Measurements from ENCODE around the gene TAF11L11.
"Not testable (repeated sequence)": the region's sequence is repeated elsewhere in the genome, so short reads cannot be mapped to it uniquely, and the experiment has no call there.

TAF11L11 gene

DNA sequence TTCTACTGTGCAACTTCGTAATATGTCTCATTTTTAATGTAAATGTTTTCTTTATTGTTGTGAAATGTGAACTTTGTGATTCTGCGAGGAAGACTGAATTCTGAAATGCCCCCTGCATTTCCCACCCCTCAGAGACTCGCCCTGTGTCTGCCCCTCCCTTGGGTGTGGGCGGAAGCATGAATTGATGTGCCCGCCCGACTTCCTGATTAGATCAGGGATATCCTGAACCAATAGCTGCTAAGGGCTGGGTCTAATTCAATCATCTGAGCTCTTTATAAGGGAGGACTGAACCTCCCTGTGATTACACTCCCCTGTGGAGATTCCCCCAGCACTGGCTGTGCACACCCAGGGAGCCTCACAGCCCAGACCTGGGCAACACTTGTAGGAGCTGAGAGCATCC lies at the start of gene TAF11L11:
Gene TAF11L11 (plus strand): TSS at position 304 of the 400 bp plus-strand sequence.
- not testable (repeated sequence) for DNase-seq (ENCODE audit: low read depth); H3K4me3 ChIP-seq (replicated peaks; ENCODE audit: low read depth, low read length)

DNA sequence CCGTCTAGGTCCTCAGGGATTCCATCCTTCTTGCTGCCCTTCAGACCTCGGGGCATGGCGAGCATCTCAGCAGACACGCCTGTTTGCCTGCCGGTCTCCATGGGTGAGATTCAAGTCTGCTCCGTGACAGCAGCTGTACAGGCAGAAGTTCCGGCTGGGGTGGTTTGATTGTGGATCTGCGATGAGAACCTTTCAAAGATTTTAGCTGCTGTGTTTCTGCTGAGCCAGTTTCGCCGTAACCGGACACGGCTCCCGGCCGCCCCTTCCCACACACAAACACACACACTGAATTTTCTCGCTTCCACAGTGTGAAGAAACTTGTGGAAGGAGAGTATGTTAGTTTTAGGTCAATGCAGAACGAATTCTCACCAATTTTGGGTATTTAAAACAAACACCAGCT lies 18.3 kb upstream of the TAF11L11 start, which contains the start of gene TAF11L7:
Gene TAF11L7 (minus strand): TSS at position 101 of the 400 bp plus-strand sequence.
- not testable (repeated sequence) for H3K4me3 ChIP-seq (replicated peaks; ENCODE audit: low read depth, low read length); DNase-seq (ENCODE audit: low read depth)

DNA sequence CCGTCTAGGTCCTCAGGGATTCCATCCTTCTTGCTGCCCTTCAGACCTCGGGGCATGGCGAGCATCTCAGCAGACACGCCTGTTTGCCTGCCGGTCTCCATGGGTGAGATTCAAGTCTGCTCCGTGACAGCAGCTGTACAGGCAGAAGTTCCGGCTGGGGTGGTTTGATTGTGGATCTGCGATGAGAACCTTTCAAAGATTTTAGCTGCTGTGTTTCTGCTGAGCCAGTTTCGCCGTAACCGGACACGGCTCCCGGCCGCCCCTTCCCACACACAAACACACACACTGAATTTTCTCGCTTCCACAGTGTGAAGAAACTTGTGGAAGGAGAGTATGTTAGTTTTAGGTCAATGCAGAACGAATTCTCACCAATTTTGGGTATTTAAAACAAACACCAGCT lies 13.1 kb upstream of the TAF11L11 start, which contains the start of gene TAF11L8:
Gene TAF11L8 (minus strand): TSS at position 101 of the 400 bp plus-strand sequence.
- not testable (repeated sequence) for DNase-seq (ENCODE audit: low read depth); H3K4me3 ChIP-seq (replicated peaks; ENCODE audit: low read depth, low read length)

DNA sequence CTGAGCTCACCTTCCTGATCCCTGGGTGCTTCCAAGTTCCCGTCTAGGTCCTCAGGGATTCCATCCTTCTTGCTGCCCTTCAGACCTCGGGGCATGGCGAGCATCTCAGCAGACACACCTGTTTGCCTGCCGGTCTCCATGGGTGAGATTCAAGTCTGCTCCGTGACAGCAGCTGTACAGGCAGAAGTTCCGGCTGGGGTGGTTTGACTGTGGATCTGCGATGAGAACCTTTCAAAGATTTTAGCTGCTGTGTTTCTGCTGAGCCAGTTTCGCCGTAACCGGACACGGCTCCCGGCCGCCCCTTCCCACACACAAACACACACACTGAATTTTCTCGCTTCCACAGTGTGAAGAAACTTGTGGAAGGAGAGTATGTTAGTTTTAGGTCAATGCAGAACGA lies 9.7 kb upstream of the TAF11L11 start, which contains the start of gene TAF11L9:
Gene TAF11L9 (minus strand): TSS at position 140 of the 400 bp plus-strand sequence.
- not testable (repeated sequence) for DNase-seq (ENCODE audit: low read depth)

DNA sequence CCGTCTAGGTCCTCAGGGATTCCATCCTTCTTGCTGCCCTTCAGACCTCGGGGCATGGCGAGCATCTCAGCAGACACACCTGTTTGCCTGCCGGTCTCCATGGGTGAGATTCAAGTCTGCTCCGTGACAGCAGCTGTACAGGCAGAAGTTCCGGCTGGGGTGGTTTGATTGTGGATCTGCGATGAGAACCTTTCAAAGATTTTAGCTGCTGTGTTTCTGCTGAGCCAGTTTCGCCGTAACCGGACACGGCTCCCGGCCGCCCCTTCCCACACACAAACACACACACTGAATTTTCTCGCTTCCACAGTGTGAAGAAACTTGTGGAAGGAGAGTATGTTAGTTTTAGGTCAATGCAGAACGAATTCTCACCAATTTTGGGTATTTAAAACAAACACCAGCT lies 6.3 kb upstream of the TAF11L11 start, which contains the start of gene TAF11L10:
Gene TAF11L10 (minus strand): TSS at position 101 of the 400 bp plus-strand sequence.
- DNase-seq (ENCODE audit: low read depth); H3K4me3 ChIP-seq (replicated peaks; ENCODE audit: low read depth, low read length): not testable (repeated sequence)

More for the DNA sequence above, 9.7 kb upstream of the TAF11L11 start, which contains the start of gene TAF11L9:
- not testable (repeated sequence) for H3K4me3 ChIP-seq (replicated peaks; ENCODE audit: low read depth, low read length)

DNA sequence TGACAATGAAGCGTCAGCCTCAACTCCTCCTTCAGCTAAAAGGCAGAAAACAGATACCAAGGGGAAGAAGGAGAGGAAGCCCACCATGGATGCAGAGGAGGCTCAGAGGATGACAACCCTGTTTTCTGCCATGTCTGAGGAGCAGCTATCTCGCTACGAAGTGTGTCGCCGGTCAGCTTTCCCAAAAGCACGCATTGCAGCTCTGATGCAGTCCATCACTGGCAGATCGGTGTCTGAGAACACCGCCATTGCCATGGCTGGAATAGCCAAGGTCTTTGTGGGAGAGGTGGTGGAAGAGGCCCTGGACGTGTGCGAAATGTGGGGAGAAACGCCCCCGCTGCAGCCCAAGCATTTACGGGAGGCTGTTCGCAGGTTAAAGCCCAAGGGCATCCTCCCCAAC lies 968 bp downstream of the TAF11L11 start:
- TF ChIP-seq, protein P1, sequence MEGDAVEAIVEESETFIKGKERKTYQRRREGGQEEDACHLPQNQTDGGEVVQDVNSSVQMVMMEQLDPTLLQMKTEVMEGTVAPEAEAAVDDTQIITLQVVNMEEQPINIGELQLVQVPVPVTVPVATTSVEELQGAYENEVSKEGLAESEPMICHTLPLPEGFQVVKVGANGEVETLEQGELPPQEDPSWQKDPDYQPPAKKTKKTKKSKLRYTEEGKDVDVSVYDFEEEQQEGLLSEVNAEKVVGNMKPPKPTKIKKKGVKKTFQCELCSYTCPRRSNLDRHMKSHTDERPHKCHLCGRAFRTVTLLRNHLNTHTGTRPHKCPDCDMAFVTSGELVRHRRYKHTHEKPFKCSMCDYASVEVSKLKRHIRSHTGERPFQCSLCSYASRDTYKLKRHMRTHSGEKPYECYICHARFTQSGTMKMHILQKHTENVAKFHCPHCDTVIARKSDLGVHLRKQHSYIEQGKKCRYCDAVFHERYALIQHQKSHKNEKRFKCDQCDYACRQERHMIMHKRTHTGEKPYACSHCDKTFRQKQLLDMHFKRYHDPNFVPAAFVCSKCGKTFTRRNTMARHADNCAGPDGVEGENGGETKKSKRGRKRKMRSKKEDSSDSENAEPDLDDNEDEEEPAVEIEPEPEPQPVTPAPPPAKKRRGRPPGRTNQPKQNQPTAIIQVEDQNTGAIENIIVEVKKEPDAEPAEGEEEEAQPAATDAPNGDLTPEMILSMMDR (IDR thresholded peaks at IDR 0.05; ENCODE audit: low read length, missing control alignments): no peak
- DNase-seq (ENCODE audit: low read depth): no peak
- H3K4me3 ChIP-seq (replicated peaks; ENCODE audit: low read depth, low read length): no peak overlapping the region

DNA sequence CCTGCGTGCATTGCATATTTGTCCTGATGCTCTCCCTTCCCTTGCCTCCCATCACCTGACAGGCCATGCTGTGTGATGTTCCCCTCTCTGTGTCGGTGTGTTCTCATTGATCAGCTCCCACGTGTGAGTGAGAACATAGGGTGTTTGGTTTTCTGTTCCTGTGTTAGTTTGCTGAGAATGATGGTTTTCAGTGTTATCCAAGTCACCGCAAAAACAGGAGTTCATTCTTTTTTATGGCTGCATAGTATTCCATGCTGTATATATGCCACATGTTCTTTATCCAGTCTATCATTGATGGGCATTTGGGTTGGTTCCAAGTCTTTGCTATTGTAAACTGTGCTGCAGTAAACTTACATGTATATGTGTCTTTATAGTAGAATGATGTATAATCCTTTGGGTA lies 3.5 kb downstream of the TAF11L11 start:
- DNase-seq (ENCODE audit: low read depth); H3K4me3 ChIP-seq (replicated peaks; ENCODE audit: low read depth, low read length): not testable (repeated sequence)

DNA sequence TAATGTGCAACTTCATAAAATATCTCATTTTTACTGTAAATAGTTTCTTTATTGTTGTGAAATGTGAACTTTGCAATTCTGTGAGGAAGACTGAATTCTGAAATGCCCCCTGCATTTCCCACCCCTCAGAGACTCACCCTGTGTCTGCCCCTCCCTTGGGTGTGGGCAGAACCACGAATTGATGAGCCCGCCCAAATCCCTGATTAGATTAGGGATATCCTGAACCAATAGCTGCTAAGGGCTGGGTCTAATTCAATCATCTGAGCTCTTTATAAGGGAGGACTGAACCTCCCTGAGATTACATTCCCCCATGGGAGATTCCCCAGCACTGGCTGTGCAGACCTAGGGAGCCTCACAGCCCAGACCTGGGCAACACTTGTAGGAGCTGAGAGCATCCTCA lies 6.1 kb downstream of the TAF11L11 start, which contains the start of gene TAF11L12:
Gene TAF11L12 (plus strand): TSS at position 301 of the 400 bp plus-strand sequence.
- not testable (repeated sequence) for DNase-seq (ENCODE audit: low read depth); H3K4me3 ChIP-seq (replicated peaks; ENCODE audit: low read depth, low read length)

DNA sequence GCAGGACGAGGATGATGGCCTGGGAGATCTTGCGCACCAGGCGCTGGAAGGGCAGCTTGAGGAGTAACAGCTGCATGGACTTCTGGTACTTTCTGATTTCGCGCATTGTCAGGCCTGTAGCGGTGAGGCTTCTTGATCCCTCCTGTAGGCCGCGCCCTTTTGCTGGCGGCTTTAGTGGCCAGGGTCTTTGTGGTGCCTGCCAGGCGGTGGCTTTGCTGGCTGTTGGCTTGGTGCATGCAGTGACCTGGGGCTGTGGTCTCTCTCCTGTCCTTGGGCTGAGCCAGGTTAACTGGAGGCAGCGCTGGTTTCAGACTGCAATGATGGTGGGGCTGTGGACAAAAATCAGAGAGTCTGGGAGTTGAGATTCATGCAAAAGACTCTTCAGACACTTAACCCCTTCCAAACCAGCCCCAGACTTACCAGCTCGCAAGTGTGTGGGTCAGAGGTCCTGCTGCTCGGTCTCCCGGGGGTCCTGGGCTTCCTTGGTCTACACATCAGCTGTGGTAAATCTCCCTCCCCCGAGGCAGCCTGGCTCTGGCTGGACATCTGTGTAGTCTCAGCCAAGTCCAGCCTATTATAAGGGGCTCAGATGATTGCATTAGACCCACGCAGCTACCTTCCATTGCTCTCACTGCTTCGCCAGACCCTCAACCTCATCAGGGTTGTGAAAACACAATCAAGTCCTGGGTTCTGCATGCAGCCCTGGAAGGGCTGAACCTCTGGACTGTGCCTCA lies 11.1 kb downstream of the TAF11L11 start:
- TF ChIP-seq, protein P1 (IDR thresholded peaks at IDR 0.05; ENCODE audit: low read length, missing control alignments): no peak
- no peak for DNase-seq (ENCODE audit: low read depth)
- no peak overlapping the region for H3K4me3 ChIP-seq (replicated peaks; ENCODE audit: low read depth, low read length)

DNA sequence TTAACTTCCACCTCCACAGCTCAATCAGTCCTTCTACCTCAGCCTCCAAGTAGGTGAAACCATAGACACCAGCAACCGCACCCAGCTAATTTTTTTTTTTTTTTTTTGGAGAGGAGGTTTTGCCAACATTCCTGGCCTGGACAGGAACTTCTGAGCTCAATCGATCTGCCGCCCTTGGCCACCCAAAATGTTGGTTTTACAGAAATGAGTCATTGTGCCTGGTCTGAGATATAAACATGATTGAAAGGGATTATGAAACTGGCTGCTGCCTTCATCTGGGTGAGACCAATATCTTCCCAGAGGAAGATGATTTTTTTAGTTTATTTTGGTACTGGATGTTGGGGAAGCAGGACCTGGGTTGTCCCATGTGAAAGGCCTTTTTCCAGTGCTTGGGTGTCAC lies 15.4 kb downstream of the TAF11L11 start:
- no peak for DNase-seq (ENCODE audit: low read depth)
- no peak overlapping the region for H3K4me3 ChIP-seq (replicated peaks; ENCODE audit: low read depth, low read length)
- TF ChIP-seq, protein P1 (IDR thresholded peaks at IDR 0.05; ENCODE audit: low read length, missing control alignments): no peak

DNA sequence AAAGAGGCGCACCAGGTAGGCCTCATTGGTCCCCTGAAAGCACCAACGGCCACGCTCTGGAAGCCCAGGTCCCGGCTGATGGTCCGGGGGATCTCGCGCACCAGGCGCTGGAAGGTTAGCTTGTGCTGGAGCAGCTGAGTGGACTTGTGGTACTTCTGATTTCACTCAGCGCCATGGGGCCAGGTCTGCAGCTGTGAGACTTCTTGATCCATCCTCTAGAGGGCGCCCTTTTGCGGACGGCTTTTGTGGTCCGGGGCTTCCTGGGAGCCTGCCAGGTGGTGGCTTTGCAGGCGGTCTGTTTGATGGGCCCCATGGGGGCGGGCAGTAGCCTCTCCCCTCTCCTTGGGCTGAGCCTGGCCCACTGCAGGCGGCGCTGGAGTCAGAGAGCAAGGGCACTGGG lies 16.6 kb downstream of the TAF11L11 start:
- H3K4me3 ChIP-seq (replicated peaks; ENCODE audit: low read depth, low read length): no peak overlapping the region
- TF ChIP-seq, protein P1 (IDR thresholded peaks at IDR 0.05; ENCODE audit: low read length, missing control alignments): no peak

More for the DNA sequence above, 16.6 kb downstream of the TAF11L11 start:
- no peak for DNase-seq (ENCODE audit: low read depth)
